Dermis microvascular lymphatic vessel endothelial cell (primary cell): ENCODE results near the gene NDUFA13. TPM values are rescaled to one million over a fixed set of nuclear protein-coding genes. Genes with fewer than 3 reads are reported as not detected.

Source experiments
- DNase-seq, 2 donors: peaks; one replicate each; pipeline versions ENCODE4 v3.0.0 to v3.0.0-alpha.2; 2010; ENCODE audit warnings: low read depth in 2 of 2
- total RNA-seq: library from RNA; depleted of rRNA; stranded (reverse); fragments of >200 nt; gene quantifications from 2 replicates; pipeline ENCODE4 v1.2.1, GENCODE V29; 2014

The NDUFA13 gene
- total RNA-seq, 1 donor from 2014 or later = 250 TPM

- no peak for DNase-seq
Measured at GRCh38 chr19:19544954-19545591, 29.0 kb downstream of the NDUFA13 start.

GRCh38 chr19:19545707-19546106 is 29.7 kb downstream of the NDUFA13 start:
- DNase-seq = no peak

- DNase-seq = no peak
Measured at GRCh38 chr19:19546751-19547162, 30.7 kb downstream of the NDUFA13 start.

GRCh38 chr19:19547674-19548336 is 31.8 kb downstream of the NDUFA13 start:
- DNase-seq = no peak

DNA sequence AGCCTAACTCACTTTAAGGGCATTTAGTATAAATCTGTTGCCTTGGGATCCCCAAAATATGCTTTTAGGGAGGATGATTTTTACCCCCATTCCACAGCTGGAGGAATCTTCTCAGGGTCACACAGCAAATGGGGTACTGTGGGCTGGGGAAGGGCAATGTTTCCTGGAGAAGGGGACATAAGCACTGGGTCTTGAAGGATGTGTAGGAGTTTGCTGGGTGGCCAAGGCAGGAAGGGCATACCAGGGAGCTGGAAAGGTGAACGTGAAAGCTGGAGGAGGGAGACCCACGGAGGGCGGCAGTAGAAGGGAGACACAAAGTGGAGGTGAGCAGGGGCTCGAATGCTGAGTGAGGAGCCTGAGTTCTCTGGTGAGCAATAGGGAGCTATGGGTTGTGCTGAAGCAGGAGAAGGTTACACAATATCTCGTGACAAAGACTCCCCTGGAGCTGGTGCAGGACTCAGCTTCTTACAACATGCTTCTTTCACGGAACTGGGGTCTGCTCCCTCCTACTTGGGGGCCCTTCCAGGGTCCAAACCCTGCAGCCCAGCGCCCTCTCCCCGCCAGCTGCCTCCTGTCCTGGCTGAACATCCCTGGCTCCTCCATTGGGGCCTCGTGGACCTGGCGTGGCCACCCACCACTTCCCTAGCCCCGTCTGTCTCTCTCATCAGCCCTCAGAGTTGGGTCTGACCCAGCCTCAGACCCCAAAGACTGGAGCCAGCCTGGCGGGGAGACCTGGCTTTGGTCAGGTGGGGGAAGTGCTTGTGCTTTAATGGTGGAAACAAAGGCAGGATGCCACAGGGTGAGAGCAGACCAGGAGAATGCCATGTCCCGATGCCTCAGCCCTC is 33.1 kb downstream of the NDUFA13 start:
- DNase-seq = no peak

- DNase-seq = no peak
Measured at GRCh38 chr19:19549804-19550464, 33.9 kb downstream of the NDUFA13 start.

DNA sequence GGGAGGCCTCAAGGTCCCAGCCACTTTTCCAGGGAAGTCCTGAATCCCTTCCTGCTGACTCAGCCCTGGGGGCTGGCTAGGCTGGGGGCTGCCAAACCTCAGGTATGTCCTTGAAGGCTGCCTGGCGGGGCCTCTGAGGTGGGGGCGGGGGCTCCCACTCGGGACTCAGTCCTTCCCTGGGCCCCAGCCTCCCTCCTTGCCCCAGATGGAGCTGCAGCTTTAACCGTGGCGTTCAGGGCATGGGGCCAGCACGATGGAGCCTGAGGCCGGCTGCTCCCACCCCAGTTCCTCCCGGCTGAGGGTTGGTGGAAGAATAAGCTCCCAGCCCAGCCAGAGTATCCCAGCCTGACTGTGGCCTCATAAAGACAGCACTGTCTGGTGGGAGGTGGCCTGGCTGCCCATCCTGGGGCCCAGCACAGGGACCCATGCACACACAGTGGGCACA is 34.5 kb downstream of the NDUFA13 start:
- DNase-seq = no peak

- no peak for DNase-seq
Measured at GRCh38 chr19:19550972-19551852, 35.2 kb downstream of the NDUFA13 start.

DNA sequence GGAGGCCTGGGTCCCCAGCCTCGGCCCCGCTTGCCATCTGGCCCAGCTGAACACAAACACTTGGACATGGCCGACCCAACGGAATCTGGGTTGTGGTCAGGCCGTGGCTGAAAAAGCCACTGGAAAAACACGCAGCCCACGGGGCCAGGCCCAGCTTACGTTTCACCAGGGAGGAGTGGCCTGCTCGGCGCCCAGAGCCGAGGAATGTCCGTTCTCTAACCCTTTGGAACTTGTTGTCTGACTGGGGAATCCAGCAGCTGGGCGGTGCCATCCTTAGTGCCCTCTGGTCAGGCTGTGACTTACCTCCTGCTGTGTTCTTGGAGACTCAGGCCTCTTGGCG is 35.8 kb downstream of the NDUFA13 start:
- no peak for DNase-seq

GRCh38 chr19:19552798-19553197 is 36.8 kb downstream of the NDUFA13 start:
- DNase-seq = peak in 1 of 2 donors; percentile 23

- no peak for DNase-seq
Measured at GRCh38 chr19:19553670-19554069, 37.6 kb downstream of the NDUFA13 start.

DNA sequence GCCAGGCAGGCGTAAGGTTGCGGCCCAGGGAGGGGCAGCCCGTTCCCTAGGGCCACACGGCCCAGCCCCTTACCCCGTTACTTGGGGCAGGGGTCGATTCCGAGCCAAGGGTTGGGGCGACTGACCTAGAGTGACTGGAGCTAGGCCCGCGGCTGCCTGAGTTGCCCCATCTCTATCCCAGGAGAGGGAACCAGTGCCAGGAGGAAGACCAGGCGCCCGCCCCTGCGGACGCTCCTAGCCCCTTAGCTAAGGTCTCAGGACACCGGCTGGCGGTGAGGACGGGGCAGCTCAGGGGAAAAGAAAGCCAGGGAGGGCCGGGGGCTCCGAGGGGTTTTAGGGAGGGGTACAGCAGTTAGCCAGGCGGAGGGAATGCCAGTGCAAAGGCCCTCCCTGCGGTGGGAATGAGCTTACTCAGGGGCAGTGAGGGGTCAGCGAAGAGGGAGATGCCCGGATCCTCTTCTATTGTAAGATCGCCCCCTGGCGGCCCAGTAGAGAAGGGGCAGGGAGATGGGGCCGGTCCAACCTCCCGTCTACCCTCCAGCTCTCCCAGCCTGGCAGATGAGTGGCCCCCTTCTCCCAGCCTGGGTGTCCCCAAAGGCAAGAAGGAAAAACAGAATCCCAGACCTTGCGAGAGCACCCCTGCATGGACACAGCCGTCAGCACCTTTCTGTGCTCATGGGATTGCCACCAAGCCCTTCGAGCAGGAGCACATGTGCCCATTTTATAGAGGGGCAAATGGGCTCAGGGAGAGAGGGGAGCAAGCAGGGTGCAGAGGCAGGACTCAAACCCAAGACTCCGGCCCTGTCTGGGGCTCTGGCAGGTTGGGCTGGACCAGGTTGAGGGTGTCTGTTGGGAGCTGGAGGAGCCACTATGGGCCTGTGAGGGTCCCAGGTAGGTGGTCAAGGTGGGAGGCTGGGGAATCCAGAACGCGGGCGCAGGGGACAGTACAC is 38.3 kb downstream of the NDUFA13 start:
- peak in 1 of 2 donors; percentile 39 for DNase-seq

DNA sequence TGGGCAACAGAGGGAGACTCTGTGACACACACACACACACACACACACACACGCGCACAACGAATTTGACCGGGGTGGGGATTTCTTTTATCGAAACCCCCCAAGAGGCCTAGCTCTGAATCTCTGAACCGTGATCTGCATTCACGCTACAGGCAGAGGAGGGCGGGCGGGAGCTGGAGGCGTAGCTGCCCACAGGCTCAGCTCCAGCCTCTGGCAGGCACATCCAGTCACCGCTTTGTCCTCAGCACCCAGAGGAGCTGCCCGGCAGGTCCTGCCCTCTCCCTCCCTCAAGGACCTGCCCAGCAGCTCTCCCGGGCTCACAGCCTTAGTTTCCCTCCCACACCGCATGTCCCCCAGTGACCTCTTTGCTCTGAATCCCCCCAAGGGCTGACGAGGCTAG is 42.0 kb downstream of the NDUFA13 start:
- no peak for DNase-seq

DNA sequence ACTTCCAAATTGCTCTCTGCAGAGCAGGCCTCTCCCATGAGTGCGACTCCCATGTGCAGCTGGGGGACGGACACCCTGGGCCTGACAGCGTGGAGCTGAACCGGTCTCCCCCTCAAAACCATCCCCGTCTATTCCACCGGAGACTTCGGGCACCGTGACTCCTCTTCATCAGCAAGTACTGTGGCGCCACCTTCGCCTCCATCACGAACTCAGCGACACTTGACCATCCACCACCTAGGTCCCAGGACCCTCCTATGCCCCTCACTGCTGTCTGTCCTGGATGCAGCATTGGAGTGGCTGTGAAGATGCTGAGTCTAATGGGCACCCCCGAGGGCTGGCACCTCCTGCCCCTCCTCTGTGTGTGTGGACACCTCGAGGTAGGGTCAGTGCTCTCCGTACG is 42.6 kb downstream of the NDUFA13 start:
- no peak for DNase-seq

DNA sequence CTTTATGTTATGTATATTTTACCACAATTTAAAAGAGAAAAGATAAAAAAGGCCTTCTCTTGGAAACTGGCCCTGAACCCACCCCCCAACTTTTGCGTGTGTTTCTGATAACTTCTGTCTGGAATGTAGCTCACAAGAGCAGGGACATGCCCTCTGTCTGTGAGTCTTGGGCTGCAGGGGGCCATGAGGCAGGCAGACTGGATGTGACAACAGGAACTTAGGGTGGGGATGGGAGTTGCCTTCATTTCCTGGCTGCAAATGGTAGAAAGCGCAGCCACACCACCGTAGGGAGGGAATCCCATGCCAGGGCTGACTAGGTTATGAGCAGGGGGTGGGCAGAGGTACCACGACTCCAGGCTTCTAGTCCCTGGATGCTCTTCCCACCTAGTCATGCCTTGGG is 43.9 kb downstream of the NDUFA13 start:
- DNase-seq = peak in 1 of 2 donors; percentile 47

DNA sequence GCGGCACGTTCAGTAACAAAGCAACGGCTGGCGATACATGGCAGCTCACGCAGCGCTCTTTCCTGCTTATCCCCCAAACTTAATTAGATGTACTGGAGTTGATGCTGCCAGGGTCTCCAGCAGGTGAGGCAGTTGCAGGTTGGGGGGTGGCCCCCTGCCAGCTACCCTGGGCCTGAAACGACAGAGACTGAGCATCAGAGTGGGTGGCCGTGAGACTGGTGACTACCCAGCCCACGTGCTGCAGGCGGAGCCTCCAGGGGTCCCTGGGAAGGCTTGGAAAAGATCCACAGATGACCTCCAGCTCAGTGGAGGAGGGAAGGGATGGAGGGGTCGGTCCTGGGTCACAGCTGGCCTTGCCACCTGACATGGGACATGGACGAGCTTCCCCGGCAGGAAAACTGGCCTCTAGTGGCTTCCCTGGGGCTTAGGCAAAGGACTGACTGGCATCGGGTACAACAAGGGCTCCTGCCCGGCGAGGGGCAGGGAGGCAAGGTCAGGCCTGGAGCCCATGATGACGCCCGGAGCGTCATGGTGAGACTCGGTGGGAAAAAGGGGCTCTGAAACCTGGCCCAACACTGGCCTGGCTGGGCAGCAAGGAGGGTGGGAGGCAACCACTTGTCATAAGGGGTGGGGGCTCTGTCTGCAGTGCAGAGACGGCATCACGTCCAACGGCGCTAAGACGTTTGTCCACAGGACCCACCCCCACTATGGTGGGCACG is 46.1 kb downstream of the NDUFA13 start:
- DNase-seq = no peak

GRCh38 chr19:19562665-19563347 is 46.8 kb downstream of the NDUFA13 start:
- no peak for DNase-seq

- DNase-seq = no peak
Measured at GRCh38 chr19:19563348-19563848, 47.4 kb downstream of the NDUFA13 start.
